Ovary (tissue), 9 donors: Measurements from ENCODE around the gene AVPI1. TPM values are rescaled to one million over a fixed set of nuclear protein-coding genes. Genes with fewer than 3 reads are reported as not detected.
"Not testable (repeated sequence)": the region's sequence is repeated elsewhere in the genome, so short reads cannot be mapped to it uniquely, and the experiment has no call there.

Experiments used
- DNase-seq, 5 donors: peaks; one replicate each; pipeline ENCODE4 v3.0.0-alpha.2; 2019 to 2020
- H3K27ac ChIP-seq, 2 donors: fragments of 200-600 bp; one replicate each; pipeline versions ENCODE4 v1.5.1 to v1.8.0; 2019 to 2022
- H3K27me3 ChIP-seq: fragments of 200-600 bp; one replicate; pipeline ENCODE4 v1.8.0; 2022
- H3K36me3 ChIP-seq: fragments of 200-600 bp; sonication (generic); one replicate; pipeline ENCODE4 v1.5.1; 2019
- H3K4me1 ChIP-seq: one replicate; pipeline ENCODE4 v1.8.1; 2013; ENCODE audit warnings: mild to moderate bottlenecking, moderate library complexity; ENCODE audit not compliant: insufficient read depth
- H3K4me3 ChIP-seq: fragments of 200-600 bp; sonication (generic); one replicate; pipeline ENCODE4 v1.5.1; 2017
- H3K9me3 ChIP-seq, 2 donors: fragments of 200-600 bp in 1 of 2; sonication (generic) in 1 of 2; one replicate each; pipeline versions ENCODE4 v1.5.1 to v1.8.1; 2013 to 2019; ENCODE audit warnings: mild to moderate bottlenecking in 1 of 2, moderate library complexity in 1 of 2
- CTCF ChIP-seq, 3 donors: fragments of 450-650 bp in 2 of 3; fragments of 200-600 bp in 1 of 3; IDR thresholded peaks; one replicate each; pipeline versions ENCODE4 v1.5.1 to v1.8.0; 2016 to 2022; ENCODE audit warnings: antibody characterized with exemption in 3 of 3, mild to moderate bottlenecking in 1 of 3
- EP300 ChIP-seq: sonication (generic); formaldehyde crosslinking; IDR thresholded peaks from one replicate; pipeline ENCODE4 v1.6.1; 2017; ENCODE audit warnings: antibody characterized with exemption
- POLR2A ChIP-seq: fragments of 450-650 bp; IDR thresholded peaks from one replicate; pipeline ENCODE4 v1.6.1; 2017; ENCODE audit warnings: antibody characterized with exemption, mild to moderate bottlenecking, moderate library complexity
- WGBS, 3 donors: extraction: QIAGEN DNeasy Blood & Tissue Kit in 1 of 3; methylation state at CpG; one replicate each; pipeline versions ENCODE4 v1.1.5 to v1.1.7; 2013 to 2017; 5-methylcytosine and 5-hydroxymethylcytosine counted together
- intact Hi-C, 4 donors: fragments of 100-400 bp; cut with DNase I; formaldehyde crosslinking; loops; one replicate each; pipeline versions ENCODE4 v1.11.0 to v1.15.1; 2022 to 2023
- polyA plus RNA-seq, 2 donors: library from polyadenylated mRNA; stranded (reverse); fragments of 200-250 nt in 1 of 2; fragments of 350-450 nt in 1 of 2; fragmentation: Illumina TruSeq in 1 of 2; extraction: RNeasy Lipid Tissue Mini Kit (QIAGEN cat#74804) in 1 of 2; gene quantifications; one replicate each; pipeline ENCODE4 v1.2.3, GENCODE V29; 2013 to 2014
- total RNA-seq, 7 donors: library from RNA; depleted of rRNA in 2 of 7; stranded (reverse); fragments of >200 nt in 2 of 7; fragmentation: NEBNext Ultra II Directional in 3 of 7; extraction: Animal tissue kit (Norgen Biotek cat#: 25700) in 3 of 7; gene quantifications; one replicate each; pipeline versions ENCODE4 v1.1.0 to v1.2.4, GENCODE V29; 2016 to 2023
- donor health status: DM: no; HTN: no; CAD: no; lungs with moderate emphysema.
- donor health status: DM: no; HTN: no; CAD: no.
- donor health status: Bipolar disorder and iron deficiency.
- donor health status: DM: yes; HTN: yes; CAD: no.
- donor health status: DM: no; HTN: no; CAD: no.
- donor health status: DM: yes; HTN: yes; CAD: no.

AVPI1 gene
- total and polyA plus RNA-seq, 9 donors, result 12.0 to 139 (median 29.8) TPM

- Histone ChIP-seq H3K4me1 (peaks cover 3% of the 10 kb centered on the region), H3K9me3 (no peaks in the 10 kb centered on the region), H3K27me3 (no peaks in the 10 kb centered on the region), H3K36me3 (no peaks in the 10 kb centered on the region), H3K27ac (no peak overlapping the region), H3K4me3 (no peak overlapping the region)
- intact Hi-C loops, result no loop called here
- TF ChIP-seq EP300 (no peak), CTCF (IDR thresholded peaks at IDR 0.05) (no peak), POLR2A (no peak)
- DNase-seq, result no peak
- WGBS, 3 donors, result 75 to 90% (median 89%) methylated on average over 1 of the region's 1 CpG
Measured at GRCh38 chr10:97647556-97647955, 39.5 kb downstream of the AVPI1 start.

- no peak overlapping the region for H3K4me3 ChIP-seq
- H3K9me3 ChIP-seq, result no peaks in the 10 kb centered on the region
- no peaks in the 10 kb centered on the region for H3K36me3 ChIP-seq
- WGBS, 3 donors, result 93 to 95% (median 94%) methylated on average over 4 of the region's 4 CpGs
- H3K27ac ChIP-seq, result no peak overlapping the region
- H3K4me1 ChIP-seq, result peaks cover 7% of the 10 kb centered on the region
- no peaks in the 10 kb centered on the region for H3K27me3 ChIP-seq
- intact Hi-C loops, result no loop called here
- TF ChIP-seq POLR2A (no peak), CTCF (IDR thresholded peaks at IDR 0.05) (no peak), EP300 (no peak)
- DNase-seq, result no peak
Measured at GRCh38 chr10:97644936-97645335, 42.1 kb downstream of the AVPI1 start.

- H3K4me1 ChIP-seq, result peaks cover 6% of the 10 kb centered on the region
- no peak overlapping the region for H3K27ac ChIP-seq
- WGBS, 3 donors, result 94 to 96% (median 95%) methylated on average over 4 of the region's 4 CpGs
- no peaks in the 10 kb centered on the region for H3K9me3 ChIP-seq
- H3K4me3 ChIP-seq, result no peak overlapping the region
- no peak for TF ChIP-seq EP300
- TF ChIP-seq POLR2A, result no peak
- no peak for TF ChIP-seq CTCF (IDR thresholded peaks at IDR 0.05)
- no peak for DNase-seq
- no peaks in the 10 kb centered on the region for H3K36me3 ChIP-seq
- no peaks in the 10 kb centered on the region for H3K27me3 ChIP-seq
- intact Hi-C loops, result no loop called here
Measured at GRCh38 chr10:97643441-97643985, 43.5 kb downstream of the AVPI1 start.

GRCh38 chr10:97642471-97643159, 44.4 kb downstream of the AVPI1 start:
- not testable (repeated sequence) for H3K4me3 ChIP-seq

More at GRCh38 chr10:97642471-97643159, 44.4 kb downstream of the AVPI1 start:
- DNase-seq, intact Hi-C loops, H3K27ac ChIP-seq, H3K4me1 ChIP-seq, H3K9me3 ChIP-seq, H3K27me3 ChIP-seq, H3K36me3 ChIP-seq: not testable (repeated sequence)
- 87 to 93% (median 92%) methylated on average over 13 of the region's 13 CpGs for WGBS, 3 donors
